Activated CD4-positive, alpha-beta T cell treated with anti-CD3 and anti-CD28 coated beads, Interleukin-2, amount 50 U/mL, for 48 hours (primary cell): Measurements from ENCODE around the gene AFMID.

Experiments
- DNase-seq, 2 experiments: peaks; one replicate each; pipeline ENCODE4 v3.0.0-alpha.2; 2020

The AFMID gene

GRCh38 chr17:78180083-78180482, 7.1 kb upstream of the AFMID start:
- no peak for DNase-seq

GRCh38 chr17:78180508-78180907, 6.7 kb upstream of the AFMID start:
- DNase-seq, result no peak

GRCh38 chr17:78182504-78182903, 4.7 kb upstream of the AFMID start:
- DNase-seq, result no peak

GRCh38 chr17:78183916-78184315, 3.2 kb upstream of the AFMID start:
- no peak for DNase-seq

GRCh38 chr17:78184351-78184750, 2.8 kb upstream of the AFMID start:
- no peak for DNase-seq

- no peak for DNase-seq
Observed at GRCh38 chr17:78184868-78185267, 2.3 kb upstream of the AFMID start.

- peak in 1 of 2 experiments; percentile 36 for DNase-seq
Observed at GRCh38 chr17:78185981-78186691, 1.0 kb upstream of the AFMID start.

- DNase-seq, result no peak
Observed at GRCh38 chr17:78196716-78197115, 9.6 kb downstream of the AFMID start.

GRCh38 chr17:78197147-78197832, 10.1 kb downstream of the AFMID start:
- no peak for DNase-seq

- no peak for DNase-seq
Observed at GRCh38 chr17:78200451-78200850, 13.3 kb downstream of the AFMID start.

GRCh38 chr17:78202666-78203065, 15.5 kb downstream of the AFMID start:
- no peak for DNase-seq

- no peak for DNase-seq
Observed at GRCh38 chr17:78204387-78205123, 17.4 kb downstream of the AFMID start.

GRCh38 chr17:78205124-78205775, 18.1 kb downstream of the AFMID start:
- no peak for DNase-seq

- no peak for DNase-seq
Observed at GRCh38 chr17:78206298-78206697, 19.1 kb downstream of the AFMID start.

- DNase-seq, result no peak
Observed at GRCh38 chr17:78208486-78208885, 21.3 kb downstream of the AFMID start.

GRCh38 chr17:78210111-78210510, 22.9 kb downstream of the AFMID start:
- no peak for DNase-seq

GRCh38 chr17:78211032-78211431, 23.9 kb downstream of the AFMID start:
- DNase-seq, result no peak

- peak; percentile 93 to 94 for DNase-seq
Observed at GRCh38 chr17:78214016-78214705, 27.0 kb downstream of the AFMID start, which contains the start of gene BIRC5. Gene BIRC5 (plus strand): TSS chr17:78214253. CDS start chr17:78214317, 64 bp downstream.

GRCh38 chr17:78214706-78215061, 27.5 kb downstream of the AFMID start:
- no peak for DNase-seq

- no peak for DNase-seq
Observed at GRCh38 chr17:78219396-78220150, 32.4 kb downstream of the AFMID start.

GRCh38 chr17:78223061-78223460, 35.9 kb downstream of the AFMID start:
- no peak for DNase-seq

- DNase-seq, result no peak
Observed at GRCh38 chr17:78223765-78224164, 36.6 kb downstream of the AFMID start.
